ENCODE measurements around the gene ZNF573. TPM values are rescaled to one million over a fixed set of nuclear protein-coding genes. Genes with fewer than 3 reads are reported as not detected.
"Not testable (repeated sequence)": the region's sequence is repeated elsewhere in the genome, so short reads cannot be mapped to it uniquely, and the experiment has no call there.

The ZNF573 gene
- total RNA-seq, 1 donor from 2014 or later, result 12.5 TPM

DNA sequence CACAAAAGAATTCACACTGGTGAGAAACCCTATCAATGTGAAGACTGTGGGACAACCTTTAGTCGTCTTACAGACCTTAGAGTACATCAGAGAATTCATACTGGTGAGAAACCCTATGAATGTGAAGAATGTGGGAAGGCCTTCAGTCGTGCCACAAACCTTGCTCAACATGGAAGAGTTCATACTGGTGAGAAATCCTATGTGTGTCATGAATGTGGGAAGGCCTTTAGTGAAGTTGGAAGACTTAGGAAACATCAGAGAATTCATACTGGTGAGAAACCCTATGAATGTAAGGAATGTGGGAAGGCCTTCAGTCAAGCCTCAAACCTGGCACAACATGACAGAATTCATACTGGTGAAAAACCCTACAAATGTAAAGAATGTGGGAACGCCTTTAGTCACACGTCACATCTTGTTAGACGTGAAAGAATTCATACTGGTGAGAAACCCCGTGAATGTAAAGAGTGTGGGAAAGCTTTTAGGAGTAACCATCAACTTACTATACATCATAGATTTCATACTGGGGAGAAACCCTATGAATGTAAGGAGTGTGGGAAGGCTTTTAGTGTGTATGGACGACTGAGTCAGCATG, 24.0 kb upstream of the ZNF573 start:
- H3K27ac Mint-ChIP-seq, result no peak overlapping the region
- no peaks in the 10 kb centered on the region for H3K4me1 Mint-ChIP-seq (ENCODE audit: unreplicated experiment)
- no peak overlapping the region for H3K4me3 Mint-ChIP-seq
- H3K27me3 Mint-ChIP-seq, result no peaks in the 10 kb centered on the region
- H3K9me3 Mint-ChIP-seq, result peaks cover 29% of the 10 kb centered on the region
- no peaks in the 10 kb centered on the region for H3K36me3 Mint-ChIP-seq
- no peak for DNase-seq (ENCODE audit: extremely low spot score, unreplicated experiment)
- TF ChIP-seq, protein P1, sequence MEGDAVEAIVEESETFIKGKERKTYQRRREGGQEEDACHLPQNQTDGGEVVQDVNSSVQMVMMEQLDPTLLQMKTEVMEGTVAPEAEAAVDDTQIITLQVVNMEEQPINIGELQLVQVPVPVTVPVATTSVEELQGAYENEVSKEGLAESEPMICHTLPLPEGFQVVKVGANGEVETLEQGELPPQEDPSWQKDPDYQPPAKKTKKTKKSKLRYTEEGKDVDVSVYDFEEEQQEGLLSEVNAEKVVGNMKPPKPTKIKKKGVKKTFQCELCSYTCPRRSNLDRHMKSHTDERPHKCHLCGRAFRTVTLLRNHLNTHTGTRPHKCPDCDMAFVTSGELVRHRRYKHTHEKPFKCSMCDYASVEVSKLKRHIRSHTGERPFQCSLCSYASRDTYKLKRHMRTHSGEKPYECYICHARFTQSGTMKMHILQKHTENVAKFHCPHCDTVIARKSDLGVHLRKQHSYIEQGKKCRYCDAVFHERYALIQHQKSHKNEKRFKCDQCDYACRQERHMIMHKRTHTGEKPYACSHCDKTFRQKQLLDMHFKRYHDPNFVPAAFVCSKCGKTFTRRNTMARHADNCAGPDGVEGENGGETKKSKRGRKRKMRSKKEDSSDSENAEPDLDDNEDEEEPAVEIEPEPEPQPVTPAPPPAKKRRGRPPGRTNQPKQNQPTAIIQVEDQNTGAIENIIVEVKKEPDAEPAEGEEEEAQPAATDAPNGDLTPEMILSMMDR (conservative IDR thresholded peaks at IDR 0.05), result no peak

DNA sequence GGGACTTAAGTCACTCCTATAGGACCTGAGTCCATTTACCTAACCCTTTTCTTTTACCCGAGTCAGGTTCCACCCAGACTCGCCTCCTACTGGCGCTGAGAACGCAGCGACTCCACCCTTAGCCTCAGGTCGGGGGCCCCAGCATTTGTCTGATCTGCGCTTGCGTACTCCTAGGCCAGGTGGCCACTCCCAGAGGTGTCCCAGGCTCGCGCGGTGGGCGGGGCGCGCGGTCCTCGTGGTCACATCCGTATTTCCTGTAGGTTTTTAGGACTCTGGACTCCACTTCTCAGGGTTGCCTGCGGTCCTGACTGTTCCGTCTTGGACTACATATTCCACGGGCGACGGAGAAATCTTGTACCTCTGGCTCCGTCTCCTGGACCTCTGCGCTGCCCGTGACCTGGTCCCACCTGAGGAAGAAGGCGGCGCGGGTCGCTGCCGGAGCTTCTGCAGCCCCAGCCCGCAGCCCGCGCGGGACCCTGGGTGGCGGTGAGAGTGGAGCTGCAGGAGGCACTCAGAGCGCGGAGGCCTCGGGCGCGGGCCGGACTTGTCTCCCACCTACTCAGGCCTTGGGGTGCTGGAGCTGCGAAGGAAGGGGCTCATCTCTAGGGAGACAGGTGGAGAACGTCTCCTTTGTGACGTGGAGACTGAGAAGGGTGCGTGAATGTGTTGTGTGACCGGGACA, 11.0 kb upstream of the ZNF573 start:
- no peaks in the 10 kb centered on the region for H3K27me3 Mint-ChIP-seq
- no peaks in the 10 kb centered on the region for H3K4me1 Mint-ChIP-seq (ENCODE audit: unreplicated experiment)
- TF ChIP-seq, protein P1 (conservative IDR thresholded peaks at IDR 0.05), result no peak
- peaks cover 23% of the 10 kb centered on the region for H3K9me3 Mint-ChIP-seq
- H3K4me3 Mint-ChIP-seq, result no peak overlapping the region
- no peak overlapping the region for H3K27ac Mint-ChIP-seq
- peaks cover 8% of the 10 kb centered on the region for H3K36me3 Mint-ChIP-seq
- no peak for DNase-seq (ENCODE audit: extremely low spot score, unreplicated experiment)

DNA sequence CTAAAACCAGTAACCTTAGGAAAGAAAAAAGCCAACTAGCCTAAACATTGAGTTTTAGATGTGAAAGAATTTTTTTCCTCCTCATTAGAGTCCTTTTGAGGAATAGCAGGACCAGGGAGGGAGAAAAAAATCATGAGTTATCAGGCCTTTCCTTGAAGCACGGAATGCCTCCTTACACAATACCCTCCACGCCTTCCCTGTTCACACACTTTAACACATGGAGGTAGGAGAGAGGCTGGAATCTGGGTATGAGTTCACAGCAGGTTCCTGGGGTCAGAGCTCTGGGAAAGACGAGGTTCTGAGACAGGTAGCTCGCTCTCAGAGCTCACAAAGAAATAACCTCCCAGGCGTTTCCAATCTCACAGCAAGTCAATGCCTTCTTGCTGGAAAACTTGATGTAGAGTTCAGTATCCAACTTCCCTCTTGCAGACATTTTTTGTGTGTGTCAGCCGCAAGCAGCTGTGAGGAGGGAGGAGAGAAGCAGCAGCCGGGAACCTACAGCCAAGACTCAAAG, 716 bp downstream of the ZNF573 start:
- Mint-ChIP-seq H3K27me3 (no peaks in the 10 kb centered on the region), H3K9me3 (peaks cover 12% of the 10 kb centered on the region), H3K4me3 (peak overlapping the region; percentile 99), H3K4me1 (ENCODE audit: unreplicated experiment) (peaks cover 9% of the 10 kb centered on the region), H3K36me3 (peaks cover 23% of the 10 kb centered on the region), H3K27ac (peak overlapping the region; percentile 97)
- TF ChIP-seq, protein P1 (conservative IDR thresholded peaks at IDR 0.05), result no peak
- no peak for DNase-seq (ENCODE audit: extremely low spot score, unreplicated experiment)

DNA sequence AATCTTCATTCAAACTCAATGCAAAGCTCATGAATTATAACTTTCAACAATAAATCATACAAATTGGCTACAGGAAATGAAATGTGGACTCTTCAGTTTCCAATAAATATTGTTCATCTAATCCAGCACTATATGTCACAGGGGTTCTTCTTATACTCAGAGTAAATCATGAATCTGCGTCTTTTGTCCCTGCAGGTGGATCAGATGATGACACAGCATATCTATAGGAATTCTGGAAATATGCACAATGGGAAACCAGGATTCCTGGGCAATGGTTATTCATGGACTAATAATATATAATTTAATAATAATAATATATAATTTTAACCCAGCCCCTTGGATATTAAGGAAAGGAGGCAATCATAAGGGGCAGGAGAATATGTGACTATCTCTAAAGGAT, 8.4 kb downstream of the ZNF573 start:
- Mint-ChIP-seq H3K4me3 (no peak overlapping the region), H3K27ac (no peak overlapping the region), H3K4me1 (ENCODE audit: unreplicated experiment) (no peaks in the 10 kb centered on the region), H3K27me3 (no peaks in the 10 kb centered on the region), H3K9me3 (peaks cover 5% of the 10 kb centered on the region), H3K36me3 (peaks cover 32% of the 10 kb centered on the region)
- no peak for DNase-seq (ENCODE audit: extremely low spot score, unreplicated experiment)
- TF ChIP-seq, protein P1 (conservative IDR thresholded peaks at IDR 0.05), result no peak

DNA sequence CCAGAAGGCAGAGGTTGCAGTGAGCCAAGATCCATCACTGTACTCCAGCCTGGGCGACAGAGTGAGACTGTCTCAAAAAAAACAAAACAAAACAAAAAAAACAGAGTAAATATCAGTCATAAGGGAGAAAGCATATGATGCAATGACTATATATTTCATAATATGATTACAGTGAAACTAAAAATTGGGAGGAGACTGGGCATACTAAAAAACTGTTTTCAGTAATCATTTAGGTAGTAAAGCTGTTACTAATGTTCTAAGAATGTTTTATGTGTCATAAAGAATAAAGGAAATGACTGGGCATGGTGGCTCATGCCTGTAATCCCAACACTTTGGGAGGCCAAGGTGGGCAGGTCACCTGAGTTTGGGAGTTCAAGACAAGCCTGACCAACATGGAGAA, 15.9 kb downstream of the ZNF573 start:
- no peak for DNase-seq (ENCODE audit: extremely low spot score, unreplicated experiment)
- peaks cover 27% of the 10 kb centered on the region for H3K36me3 Mint-ChIP-seq
- no peaks in the 10 kb centered on the region for H3K27me3 Mint-ChIP-seq
- H3K4me3 Mint-ChIP-seq, result no peak overlapping the region
- H3K27ac Mint-ChIP-seq, result no peak overlapping the region
- TF ChIP-seq, protein P1 (conservative IDR thresholded peaks at IDR 0.05), result no peak
- H3K9me3 Mint-ChIP-seq, result no peaks in the 10 kb centered on the region
- H3K4me1 Mint-ChIP-seq (ENCODE audit: unreplicated experiment), result no peaks in the 10 kb centered on the region

DNA sequence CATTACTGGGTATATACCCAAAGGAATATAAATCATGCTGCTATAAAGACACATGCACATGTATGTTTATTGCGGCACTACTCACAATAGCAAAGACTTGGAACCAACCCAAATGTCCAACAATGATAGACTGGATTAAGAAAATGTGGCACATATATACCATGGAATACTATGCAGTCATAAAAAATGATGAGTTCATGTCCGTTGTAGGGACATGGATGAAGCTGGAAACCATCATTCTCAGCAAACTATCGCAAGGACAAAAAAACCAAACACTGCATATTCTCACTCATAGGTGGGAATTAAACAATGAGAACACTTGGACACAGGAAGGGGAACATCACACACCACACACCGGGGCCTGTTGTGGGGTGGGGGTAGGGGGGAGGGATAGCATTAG, 21.7 kb downstream of the ZNF573 start:
- not testable (repeated sequence) for H3K4me1 Mint-ChIP-seq (ENCODE audit: unreplicated experiment); H3K27ac Mint-ChIP-seq

More for the DNA sequence above, 21.7 kb downstream of the ZNF573 start:
- H3K27me3 Mint-ChIP-seq; H3K9me3 Mint-ChIP-seq; H3K4me3 Mint-ChIP-seq; DNase-seq (ENCODE audit: extremely low spot score, unreplicated experiment): not testable (repeated sequence)
- peaks cover 28% of the 10 kb centered on the region for H3K36me3 Mint-ChIP-seq
